Measurements from ENCODE around the gene SLAMF6. TPM values are rescaled to one million over a fixed set of nuclear protein-coding genes. Genes with fewer than 3 reads are reported as not detected.
A peak's percentile ranks its signal among the peaks of the same experiment; 100 is the strongest.

SLAMF6 gene
- total RNA-seq, 6 experiments from 2014 or later, result 0.26 to 1.1 (median 0.69) TPM

GRCh38 chr1:160453443-160453842, 69.6 kb downstream of the SLAMF6 start:
- WGBS (ENCODE audit: insufficient coverage, low coverage, low lambda C conversion rate, missing lambda C conversion rate), result 68% methylated on average over 7 of the region's 7 CpGs
- H3K27ac ChIP-seq, result no peak overlapping the region
- ATAC-seq (no peak), DNase-seq (no peak)
- H3K36me3 ChIP-seq, result no peaks in the 10 kb centered on the region
- H3K9me3 ChIP-seq, result no peaks in the 10 kb centered on the region
- no peaks in the 10 kb centered on the region for H3K4me1 ChIP-seq
- no peak for TF ChIP-seq POLR2A (IDR thresholded peaks at IDR 0.05)
- no peak for TF ChIP-seq CTCF (IDR thresholded peaks at IDR 0.05)
- no peaks in the 10 kb centered on the region for H3K27me3 ChIP-seq
- intact Hi-C loops (cut with DNase I), result no loop called here
- no peak overlapping the region for H3K4me3 ChIP-seq

- no peaks in the 10 kb centered on the region for H3K36me3 ChIP-seq
- 57% methylated on average over 1 of the region's 1 CpG for WGBS (ENCODE audit: insufficient coverage, low coverage, low lambda C conversion rate, missing lambda C conversion rate)
- H3K27ac ChIP-seq, result no peak overlapping the region
- DNase-seq, result no peak
- no peaks in the 10 kb centered on the region for H3K9me3 ChIP-seq
- no peak overlapping the region for H3K4me3 ChIP-seq
- ATAC-seq, result no peak
- TF ChIP-seq POLR2A (IDR thresholded peaks at IDR 0.05) (no peak), CTCF (IDR thresholded peaks at IDR 0.05) (no peak)
- no peaks in the 10 kb centered on the region for H3K27me3 ChIP-seq
- intact Hi-C loops (cut with DNase I), result no loop called here
- H3K4me1 ChIP-seq, result no peaks in the 10 kb centered on the region
Observed at GRCh38 chr1:160451859-160452232, 71.2 kb downstream of the SLAMF6 start.

DNA sequence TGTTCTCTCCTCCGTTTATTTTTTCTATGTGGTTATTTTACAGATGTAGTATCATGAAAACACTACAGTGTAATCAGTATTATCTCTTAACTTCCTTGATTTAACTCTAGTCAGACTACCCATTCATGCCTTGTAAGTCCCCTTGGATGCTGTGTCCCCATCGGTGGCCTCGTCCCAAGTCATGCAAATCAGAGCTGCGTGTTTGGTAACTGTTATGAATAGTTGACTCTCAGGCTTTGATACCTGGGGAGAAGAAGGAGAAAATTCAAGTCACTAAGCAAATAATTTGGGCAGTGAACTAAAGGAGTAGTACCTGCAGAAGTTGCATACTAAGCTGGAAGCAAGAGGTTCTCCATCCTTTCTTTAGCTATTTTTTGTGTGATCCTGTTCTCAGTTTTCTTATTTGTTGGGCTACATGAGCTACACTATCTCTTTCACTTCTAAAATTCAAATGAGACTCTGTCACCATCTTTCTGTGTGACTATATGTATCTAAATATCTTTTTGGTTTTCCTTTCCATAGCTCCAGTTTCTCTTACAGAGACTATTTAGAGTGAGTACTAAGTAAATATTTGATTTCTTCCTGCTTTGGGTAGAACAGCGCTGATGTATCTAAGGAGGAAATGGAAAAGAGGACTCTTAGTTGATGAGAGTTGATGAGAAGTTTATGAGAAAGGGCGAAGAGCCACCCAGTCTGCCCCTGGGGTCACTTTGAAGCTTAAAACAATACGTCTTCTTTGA, 71.8 kb downstream of the SLAMF6 start:
- H3K4me3 ChIP-seq, result no peak overlapping the region
- no peak for TF ChIP-seq POLR2A (IDR thresholded peaks at IDR 0.05)
- TF ChIP-seq CTCF (IDR thresholded peaks at IDR 0.05), result no peak
- no peaks in the 10 kb centered on the region for H3K4me1 ChIP-seq
- peak in 1 of 4 donors; percentile 26 for ATAC-seq
- H3K9me3 ChIP-seq, result no peaks in the 10 kb centered on the region
- DNase-seq, result no peak
- no peak overlapping the region for H3K27ac ChIP-seq
- no peaks in the 10 kb centered on the region for H3K36me3 ChIP-seq
- intact Hi-C loops (cut with DNase I), result no loop called here
- WGBS (ENCODE audit: insufficient coverage, low coverage, low lambda C conversion rate, missing lambda C conversion rate), result 61% methylated on average over 7 of the region's 7 CpGs
- H3K27me3 ChIP-seq, result no peaks in the 10 kb centered on the region

GRCh38 chr1:160449494-160449893, 73.6 kb downstream of the SLAMF6 start:
- intact Hi-C loops (cut with DNase I), result no loop called here
- Histone ChIP-seq H3K27me3 (no peaks in the 10 kb centered on the region), H3K4me3 (no peak overlapping the region), H3K36me3 (no peaks in the 10 kb centered on the region), H3K9me3 (no peaks in the 10 kb centered on the region), H3K4me1 (no peaks in the 10 kb centered on the region), H3K27ac (no peak overlapping the region)
- 73% methylated on average over 2 of the region's 2 CpGs for WGBS (ENCODE audit: insufficient coverage, low coverage, low lambda C conversion rate, missing lambda C conversion rate)
- no peak for TF ChIP-seq POLR2A (IDR thresholded peaks at IDR 0.05)
- no peak for TF ChIP-seq CTCF (IDR thresholded peaks at IDR 0.05)
- DNase-seq (no peak), ATAC-seq (no peak)

Data from right lobe of liver (tissue), 6 donors.